ENCODE measurements around the gene TBC1D16.

The TBC1D16 gene

GRCh38 chr17:79922798-79923197 lies 112.9 kb downstream of the TBC1D16 start:
- TF ChIP-seq CTCF (IDR thresholded peaks at IDR 0.05; ENCODE audit: insufficient read depth, low read length, poor library complexity, severe bottlenecking), result no peak
- DNase-seq (ENCODE audit: extremely low read depth, insufficient read length), result no peak
- no peaks in the 10 kb centered on the region; the same call in 1 of the 2 replicates for H3K27me3 ChIP-seq (replicated peaks; ENCODE audit: control insufficient read depth, insufficient read depth, low read length)
- H3K36me3 ChIP-seq (ENCODE audit: control insufficient read depth, insufficient read depth, low read length), result no peaks in the 10 kb centered on the region
- H3K4me3 ChIP-seq (replicated peaks; ENCODE audit: low read depth, low read length), result no peak overlapping the region

- Histone ChIP-seq H3K4me3 (replicated peaks; ENCODE audit: low read depth, low read length) (no peak overlapping the region), H3K36me3 (ENCODE audit: control insufficient read depth, insufficient read depth, low read length) (no peaks in the 10 kb centered on the region), H3K27me3 (replicated peaks; ENCODE audit: control insufficient read depth, insufficient read depth, low read length) (no peaks in the 10 kb centered on the region; the same call in 1 of the 2 replicates)
- no peak for TF ChIP-seq CTCF (IDR thresholded peaks at IDR 0.05; ENCODE audit: insufficient read depth, low read length, poor library complexity, severe bottlenecking)
- no peak for DNase-seq (ENCODE audit: extremely low read depth, insufficient read length)
Measured at GRCh38 chr17:79922116-79922601, 113.5 kb downstream of the TBC1D16 start.

- no peak for TF ChIP-seq CTCF (IDR thresholded peaks at IDR 0.05; ENCODE audit: insufficient read depth, low read length, poor library complexity, severe bottlenecking)
- Histone ChIP-seq H3K27me3 (replicated peaks; ENCODE audit: control insufficient read depth, insufficient read depth, low read length) (no peaks in the 10 kb centered on the region; the same call in 1 of the 2 replicates), H3K36me3 (ENCODE audit: control insufficient read depth, insufficient read depth, low read length) (no peaks in the 10 kb centered on the region), H3K4me3 (replicated peaks; ENCODE audit: low read depth, low read length) (no peak overlapping the region)
- DNase-seq (ENCODE audit: extremely low read depth, insufficient read length), result no peak
Measured at GRCh38 chr17:79921411-79922115, 114.1 kb downstream of the TBC1D16 start.

- no peaks in the 10 kb centered on the region for H3K36me3 ChIP-seq (ENCODE audit: control insufficient read depth, insufficient read depth, low read length)
- no peak for TF ChIP-seq CTCF (IDR thresholded peaks at IDR 0.05; ENCODE audit: insufficient read depth, low read length, poor library complexity, severe bottlenecking)
- DNase-seq (ENCODE audit: extremely low read depth, insufficient read length), result no peak
- no peak overlapping the region for H3K4me3 ChIP-seq (replicated peaks; ENCODE audit: low read depth, low read length)
- H3K27me3 ChIP-seq (replicated peaks; ENCODE audit: control insufficient read depth, insufficient read depth, low read length), result no peaks in the 10 kb centered on the region; the same call in 1 of the 2 replicates
Measured at GRCh38 chr17:79920751-79921410, 114.8 kb downstream of the TBC1D16 start.

- no peak for TF ChIP-seq CTCF (IDR thresholded peaks at IDR 0.05; ENCODE audit: insufficient read depth, low read length, poor library complexity, severe bottlenecking)
- DNase-seq (ENCODE audit: extremely low read depth, insufficient read length), result no peak
- Histone ChIP-seq H3K4me3 (replicated peaks; ENCODE audit: low read depth, low read length) (no peak overlapping the region), H3K27me3 (replicated peaks; ENCODE audit: control insufficient read depth, insufficient read depth, low read length) (no peaks in the 10 kb centered on the region; the same call in 1 of the 2 replicates), H3K36me3 (ENCODE audit: control insufficient read depth, insufficient read depth, low read length) (no peaks in the 10 kb centered on the region)
Measured at GRCh38 chr17:79919862-79920720, 115.6 kb downstream of the TBC1D16 start.
